ENCODE results near the gene POU3F4. TPM values are rescaled to one million over a fixed set of nuclear protein-coding genes. Genes with fewer than 3 reads are reported as not detected.

Gene POU3F4
- total RNA-seq, 1 experiment from 2014 or later, result not detected

DNA sequence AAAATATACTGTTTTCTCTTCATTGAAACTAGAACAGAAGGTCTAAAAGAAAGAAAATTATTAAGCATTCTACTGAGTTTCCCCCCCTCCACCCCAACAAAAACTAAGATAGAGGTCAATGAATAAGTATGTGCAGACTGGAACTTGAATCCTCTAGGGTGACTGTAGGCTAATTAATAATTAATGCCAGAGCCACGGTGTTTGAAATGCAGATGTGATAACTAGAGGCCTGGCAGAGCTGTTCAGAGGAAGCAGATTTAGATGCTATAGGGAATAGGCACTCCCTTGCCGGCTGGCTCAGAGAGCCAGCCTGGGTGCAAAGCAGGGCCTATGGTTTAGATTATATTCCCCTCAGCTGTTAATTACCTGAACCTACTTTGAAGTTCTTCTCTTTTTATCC, 12.2 kb upstream of the POU3F4 start:
- no peaks in the 10 kb centered on the region for H3K9me2 ChIP-seq (replicated peaks; ENCODE audit: low read length)
- TF ChIP-seq EZH2 (IDR thresholded peaks at IDR 0.05; ENCODE audit: low read length, unreplicated experiment) (no peak), CTCF (conservative IDR thresholded peaks at IDR 0.05; ENCODE audit: low read depth, low read length) (no peak), EZH2phosphoT487 (IDR thresholded peaks at IDR 0.05; ENCODE audit: borderline replicate concordance, low read length) (no peak)
- DNase-seq (no peak), ATAC-seq (no peak)
- H3K9ac ChIP-seq (ENCODE audit: low read length), result no peak overlapping the region
- H3K4me2 ChIP-seq (ENCODE audit: low read length), result no peak overlapping the region
- no peaks in the 10 kb centered on the region for H3K79me2 ChIP-seq (ENCODE audit: low read length)
- H3K27ac ChIP-seq (ENCODE audit: low read length), result no peak overlapping the region
- no peaks in the 10 kb centered on the region for H4K20me1 ChIP-seq (ENCODE audit: low read length)
- H3K4me1 ChIP-seq (ENCODE audit: insufficient read depth, low read length), result no peaks in the 10 kb centered on the region
- H3K4me3 ChIP-seq (ENCODE audit: low read length), result no peak overlapping the region
- BruUV-seq (replicated peaks), result no TSS peak
- no peak overlapping the region for H2AFZ ChIP-seq (ENCODE audit: low read length)
- intact Hi-C loops (cut with micrococcal nuclease), result no loop called here
- H3F3A ChIP-seq (ENCODE audit: low read length, unreplicated experiment), result no peaks in the 10 kb centered on the region
- H3K36me3 ChIP-seq (ENCODE audit: low read depth, low read length), result no peaks in the 10 kb centered on the region
- CTCF ChIA-PET, result no interaction called here
- H3K9me3 ChIP-seq (ENCODE audit: low read length), result no peaks in the 10 kb centered on the region
- POLR2A ChIA-PET (ENCODE audit: unreplicated experiment), result no interaction called here
- peaks cover 24% of the 10 kb centered on the region for H3K27me3 ChIP-seq (ENCODE audit: low read length)

DNA sequence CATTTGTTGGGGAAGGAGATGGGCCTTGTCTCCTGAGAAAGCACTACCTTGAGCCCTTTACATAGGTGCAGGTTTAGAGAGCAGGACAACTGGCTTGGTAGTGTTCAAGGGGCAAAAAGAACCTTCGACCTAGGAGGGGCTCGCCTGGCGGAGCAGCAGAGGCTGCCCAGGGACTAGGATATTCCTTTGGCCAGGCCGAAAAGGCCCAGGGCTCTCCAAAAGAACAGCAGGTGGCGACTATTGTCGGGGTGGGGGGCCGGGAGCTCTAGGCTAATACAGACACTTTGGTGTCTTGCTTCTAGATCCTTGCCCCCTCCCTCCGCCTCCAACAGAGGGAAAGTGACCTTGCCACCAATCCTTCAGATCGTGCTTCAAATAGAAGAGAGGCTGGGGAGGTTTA, 7.1 kb upstream of the POU3F4 start:
- intact Hi-C loops (cut with micrococcal nuclease), result no loop called here
- ATAC-seq, result no peak
- TF ChIP-seq EZH2 (IDR thresholded peaks at IDR 0.05; ENCODE audit: low read length, unreplicated experiment) (no peak), EZH2phosphoT487 (IDR thresholded peaks at IDR 0.05; ENCODE audit: borderline replicate concordance, low read length) (no peak)
- Histone ChIP-seq H3K27me3 (ENCODE audit: low read length) (peaks cover 74% of the 10 kb centered on the region), H4K20me1 (ENCODE audit: low read length) (no peaks in the 10 kb centered on the region), H3K4me2 (ENCODE audit: low read length) (no peak overlapping the region), H3F3A (ENCODE audit: low read length, unreplicated experiment) (no peaks in the 10 kb centered on the region), H3K27ac (ENCODE audit: low read length) (no peak overlapping the region), H3K79me2 (ENCODE audit: low read length) (no peaks in the 10 kb centered on the region), H3K4me1 (ENCODE audit: insufficient read depth, low read length) (no peaks in the 10 kb centered on the region), H3K36me3 (ENCODE audit: low read depth, low read length) (no peaks in the 10 kb centered on the region), H3K4me3 (ENCODE audit: low read length) (no peak overlapping the region), H3K9me3 (ENCODE audit: low read length) (no peaks in the 10 kb centered on the region), H3K9me2 (replicated peaks; ENCODE audit: low read length) (no peaks in the 10 kb centered on the region), H2AFZ (ENCODE audit: low read length) (no peak overlapping the region), H3K9ac (ENCODE audit: low read length) (no peak overlapping the region)
- POLR2A ChIA-PET (ENCODE audit: unreplicated experiment), result no interaction called here
- no TSS peak for BruUV-seq (replicated peaks)
- CTCF ChIA-PET, result no interaction called here
- no peak for DNase-seq

DNA sequence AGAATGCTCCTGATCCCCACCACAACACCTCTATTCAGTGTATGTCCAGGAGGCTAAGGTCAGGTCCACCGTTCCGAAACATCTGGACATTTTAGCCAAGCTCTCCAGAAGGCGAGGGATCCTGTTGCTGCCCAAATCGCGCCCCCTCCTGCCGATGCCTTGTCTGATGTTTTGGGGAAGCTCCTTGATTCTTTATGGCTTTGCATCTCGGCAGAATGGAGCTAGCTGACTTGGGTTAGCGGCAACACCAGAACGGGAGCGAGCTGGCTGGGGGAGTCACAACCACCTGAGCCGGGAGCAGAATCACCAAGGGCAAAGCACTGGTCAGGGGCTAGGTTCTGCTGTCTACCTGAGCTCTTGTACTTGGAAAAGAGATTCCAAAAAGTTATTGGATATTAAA, 6.6 kb upstream of the POU3F4 start:
- no peak overlapping the region for H3K4me2 ChIP-seq (ENCODE audit: low read length)

More for the DNA sequence above, 6.6 kb upstream of the POU3F4 start:
- Histone ChIP-seq H3K4me3 (ENCODE audit: low read length) (no peak overlapping the region), H3K79me2 (ENCODE audit: low read length) (no peaks in the 10 kb centered on the region), H3K9ac (ENCODE audit: low read length) (no peak overlapping the region), H3K27me3 (ENCODE audit: low read length) (peaks cover 75% of the 10 kb centered on the region), H4K20me1 (ENCODE audit: low read length) (no peaks in the 10 kb centered on the region), H2AFZ (ENCODE audit: low read length) (no peak overlapping the region), H3F3A (ENCODE audit: low read length, unreplicated experiment) (no peaks in the 10 kb centered on the region), H3K9me3 (ENCODE audit: low read length) (no peaks in the 10 kb centered on the region), H3K9me2 (replicated peaks; ENCODE audit: low read length) (no peaks in the 10 kb centered on the region), H3K27ac (ENCODE audit: low read length) (no peak overlapping the region), H3K36me3 (ENCODE audit: low read depth, low read length) (no peaks in the 10 kb centered on the region), H3K4me1 (ENCODE audit: insufficient read depth, low read length) (no peaks in the 10 kb centered on the region)
- DNase-seq (no peak), ATAC-seq (no peak)
- intact Hi-C loops (cut with micrococcal nuclease), result no loop called here
- ChIA-PET CTCF (no interaction called here), POLR2A (ENCODE audit: unreplicated experiment) (no interaction called here)
- BruUV-seq (replicated peaks), result no TSS peak
- TF ChIP-seq CTCF (conservative IDR thresholded peaks at IDR 0.05; ENCODE audit: low read depth, low read length) (no peak), EZH2phosphoT487 (IDR thresholded peaks at IDR 0.05; ENCODE audit: borderline replicate concordance, low read length) (no peak), EZH2 (IDR thresholded peaks at IDR 0.05; ENCODE audit: low read length, unreplicated experiment) (no peak)
